HG03378 (cell line): ENCODE data around the gene QKI.
"Not testable (repeated sequence)": the region's sequence is repeated elsewhere in the genome, so short reads cannot be mapped to it uniquely, and the experiment has no call there.

Experiments used
- ATAC-seq: cut with Tn5 transposase; IDR thresholded peaks from one replicate; pipeline ENCODE4 v1.9.1; 2021; ENCODE audit warnings: mild to moderate bottlenecking, moderate library complexity; ENCODE audit not compliant: unreplicated experiment

Gene QKI

GRCh38 chr6:163413345-163414116, 987 bp upstream of the QKI start:
- ATAC-seq = peak; percentile 50

GRCh38 chr6:163414946-163415619, 565 bp downstream of the QKI start:
- ATAC-seq = no peak

DNA sequence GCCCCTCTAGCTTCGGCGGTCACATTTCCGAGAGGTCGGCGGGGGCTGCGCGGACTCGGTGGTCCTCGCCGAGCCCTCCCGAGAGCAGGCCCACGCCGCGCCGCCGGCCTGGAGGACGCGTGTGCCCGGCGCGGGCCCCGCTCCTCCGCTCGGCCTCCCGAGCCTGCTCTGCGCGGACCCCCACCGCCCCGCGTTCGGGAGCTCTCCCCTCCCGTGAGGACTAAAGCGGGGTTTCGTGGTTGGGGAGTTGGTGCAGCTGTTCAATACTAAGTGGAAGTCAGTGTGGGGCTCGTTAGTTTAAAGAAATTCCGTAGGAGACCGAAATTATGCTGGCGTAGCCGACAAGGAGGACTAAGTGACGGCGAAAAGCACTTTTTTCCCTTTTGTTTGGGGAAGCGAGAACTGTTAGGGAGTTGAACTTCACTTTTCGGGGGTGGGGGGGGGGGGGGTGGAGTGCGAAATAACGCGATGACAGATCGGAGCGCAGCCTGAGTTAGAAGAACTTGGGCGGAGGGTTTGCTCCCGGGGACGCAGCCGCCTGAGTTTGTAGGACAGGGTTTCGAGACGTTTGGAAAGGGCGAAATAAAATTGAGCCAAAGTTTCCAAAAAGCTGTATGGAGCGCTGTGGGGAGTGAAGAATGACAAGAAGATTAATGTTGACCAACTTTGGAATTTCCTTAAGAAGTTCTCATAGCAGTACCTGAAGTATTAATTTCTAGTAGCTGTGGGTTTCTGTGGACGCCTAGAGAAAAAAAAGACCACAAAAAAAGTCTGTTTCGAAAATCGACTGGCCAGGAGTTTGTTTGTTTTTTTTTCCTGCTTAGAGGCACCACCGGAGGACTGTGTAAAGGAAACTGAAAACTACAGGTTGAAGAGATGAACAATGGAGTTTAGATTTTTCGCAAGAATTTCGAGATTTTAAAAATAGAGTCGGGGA, 1.4 kb downstream of the QKI start:
- no peak for ATAC-seq

DNA sequence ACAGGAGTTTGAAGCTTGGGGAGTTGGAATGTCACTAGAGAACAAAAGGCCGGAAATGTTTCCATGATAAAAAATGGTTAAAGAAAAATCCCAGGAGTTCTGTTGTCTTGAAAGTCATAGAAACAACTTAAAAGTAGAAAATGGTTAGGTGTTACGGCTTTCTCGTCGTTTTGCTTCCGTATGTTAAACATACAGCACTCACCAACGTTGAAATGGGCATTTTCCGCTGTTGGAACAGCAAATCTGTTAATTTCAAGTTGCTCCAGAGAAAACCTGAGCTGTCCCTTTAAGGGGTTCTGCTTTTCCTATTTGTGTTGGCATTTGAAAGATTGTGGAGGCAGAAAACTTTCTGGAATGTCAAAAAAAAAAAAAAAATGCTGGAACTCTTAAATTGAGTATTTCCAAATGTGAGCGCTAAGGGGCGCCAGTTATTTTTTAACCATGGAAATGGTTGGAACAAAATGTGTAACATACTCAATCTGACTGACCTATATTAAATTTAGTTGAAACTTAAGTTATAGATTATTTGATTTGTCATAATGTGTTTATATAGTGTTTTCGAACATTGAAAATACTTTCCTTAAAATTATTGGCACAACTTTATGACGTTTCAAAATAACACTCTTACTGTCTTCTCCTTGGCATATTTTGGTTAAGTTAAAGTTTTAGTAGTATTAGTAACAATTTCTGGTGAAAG, 2.2 kb downstream of the QKI start:
- no peak for ATAC-seq

DNA sequence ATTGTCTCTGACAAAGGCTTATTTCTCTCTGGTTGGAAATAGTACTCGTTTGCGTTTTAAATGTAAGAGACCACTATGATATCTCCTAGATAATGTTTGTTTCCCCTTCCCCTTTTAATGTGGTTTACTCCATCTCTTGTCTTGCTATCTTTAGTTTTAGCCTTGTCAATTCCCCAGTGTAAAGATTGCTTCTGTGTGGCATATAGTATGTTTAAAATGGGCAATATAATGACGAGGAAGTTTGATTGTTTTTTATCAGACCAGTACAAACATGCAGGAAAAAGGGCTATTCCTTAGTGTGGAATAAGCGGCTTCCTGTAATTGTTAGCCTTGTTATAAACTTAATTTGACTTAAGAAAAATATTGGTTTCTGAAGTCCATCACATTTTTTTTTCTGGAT, 3.1 kb downstream of the QKI start:
- no peak for ATAC-seq

GRCh38 chr6:163418311-163419029, 4.0 kb downstream of the QKI start:
- no peak for ATAC-seq

DNA sequence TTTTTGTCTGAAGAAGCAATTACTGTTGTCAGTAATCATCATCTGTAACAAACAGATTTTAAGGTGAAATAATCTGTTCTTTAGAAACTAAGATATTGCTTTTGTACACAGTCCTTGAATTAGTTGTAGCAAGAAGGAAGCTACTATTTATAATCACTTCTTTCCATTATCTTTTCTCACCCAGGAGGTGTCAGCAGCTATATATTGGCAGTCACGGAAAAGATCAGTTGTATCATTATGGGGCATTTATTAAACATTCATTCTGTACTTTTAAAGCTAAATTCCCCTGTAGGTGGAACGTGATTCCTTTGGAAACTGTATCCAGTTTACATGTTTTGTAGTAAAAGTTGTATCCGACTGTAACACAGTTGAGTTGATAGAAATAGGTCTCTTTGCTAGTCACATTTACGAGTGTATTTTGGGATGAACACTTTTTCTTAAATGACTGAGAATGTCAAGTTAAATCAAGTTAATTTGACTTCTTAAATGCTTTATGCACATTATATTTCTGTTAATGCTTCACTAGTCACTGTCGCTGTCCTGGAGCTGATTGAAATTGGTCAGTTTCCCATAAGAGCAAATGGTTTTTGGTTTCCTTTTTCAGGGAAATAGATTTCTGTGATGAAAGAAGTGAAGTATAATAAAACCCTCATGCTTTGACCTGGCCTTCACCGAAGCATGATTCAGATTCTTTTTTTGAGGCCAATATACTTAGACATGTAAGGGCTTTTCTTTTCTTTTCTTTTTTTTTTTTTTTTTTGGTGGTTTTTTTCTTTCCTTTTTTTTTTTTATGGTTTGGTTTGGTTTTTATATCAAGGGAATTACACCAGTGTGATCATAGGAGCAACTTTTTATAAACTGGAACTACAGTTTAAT, 5.1 kb downstream of the QKI start:
- ATAC-seq = no peak

- no peak for ATAC-seq
Measured at GRCh38 chr6:163420289-163420614, 5.7 kb downstream of the QKI start.

DNA sequence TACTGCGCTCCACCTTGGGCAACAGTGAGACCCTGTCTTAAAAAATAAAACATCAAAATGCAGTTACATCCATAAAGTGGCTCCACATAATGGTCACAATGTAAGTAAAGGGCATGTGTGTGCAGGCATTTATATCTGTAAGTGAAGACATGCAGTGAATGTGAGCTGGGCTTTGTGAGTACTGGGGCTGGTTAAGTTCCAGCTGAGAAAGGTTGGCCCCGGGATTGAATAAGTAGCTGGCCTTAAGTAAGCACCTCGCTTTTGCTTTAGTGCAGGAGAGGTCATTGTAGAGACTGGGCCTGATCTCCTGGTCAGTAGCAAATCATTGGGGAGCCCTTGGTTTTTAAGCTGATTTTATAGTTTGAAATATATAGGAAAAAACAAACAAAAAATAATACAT, 8.0 kb downstream of the QKI start:
- ATAC-seq = no peak

GRCh38 chr6:163423696-163424095, 9.2 kb downstream of the QKI start:
- ATAC-seq = no peak

GRCh38 chr6:163427498-163428254, 13.2 kb downstream of the QKI start:
- ATAC-seq = no peak

DNA sequence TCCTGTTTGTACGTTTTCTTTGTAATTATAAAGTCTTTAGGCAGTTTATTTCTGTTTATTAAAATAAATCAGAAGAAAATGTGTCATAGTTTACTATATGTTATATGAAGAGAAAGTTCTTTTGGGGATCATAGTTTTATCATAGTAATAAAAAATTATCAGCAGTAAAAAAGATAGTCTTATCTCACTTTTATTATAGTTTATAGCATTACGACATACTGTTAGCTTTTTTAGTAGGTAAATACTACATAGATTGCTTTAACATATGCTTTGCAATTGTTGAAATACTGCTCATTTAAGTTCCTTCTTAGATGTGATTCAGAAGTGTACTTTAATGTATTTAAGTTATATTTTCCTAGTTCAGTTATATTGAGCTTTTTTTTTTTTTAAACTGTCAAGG, 13.9 kb downstream of the QKI start:
- ATAC-seq = no peak

DNA sequence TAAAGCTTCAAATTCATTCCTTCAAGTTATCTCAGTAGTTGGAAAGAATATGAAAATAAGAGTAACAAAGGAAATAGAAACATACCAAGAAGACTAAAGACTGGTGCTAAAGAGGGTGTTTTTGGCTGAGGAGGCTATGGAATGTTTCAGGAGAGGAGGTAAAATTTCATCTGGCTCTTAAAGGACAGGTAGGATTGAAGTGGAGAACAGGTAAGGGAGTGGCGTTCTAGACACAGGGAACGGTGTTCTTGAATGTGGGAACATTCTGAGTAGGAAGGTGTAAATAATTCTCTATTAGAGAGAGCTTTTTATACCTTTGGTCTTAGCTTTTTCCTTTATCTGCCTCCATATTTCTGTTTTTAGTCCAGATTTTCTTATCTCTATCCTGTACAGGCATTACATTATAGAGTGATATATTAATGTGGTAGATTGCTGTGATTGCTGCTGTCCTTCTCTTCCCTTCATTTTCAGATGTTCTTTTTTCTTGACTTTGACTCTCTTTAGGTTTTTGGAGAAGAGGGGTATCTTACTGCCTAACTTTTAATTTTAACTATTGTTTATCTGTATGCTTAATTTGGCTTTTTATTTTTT, 15.4 kb downstream of the QKI start:
- ATAC-seq = no peak

DNA sequence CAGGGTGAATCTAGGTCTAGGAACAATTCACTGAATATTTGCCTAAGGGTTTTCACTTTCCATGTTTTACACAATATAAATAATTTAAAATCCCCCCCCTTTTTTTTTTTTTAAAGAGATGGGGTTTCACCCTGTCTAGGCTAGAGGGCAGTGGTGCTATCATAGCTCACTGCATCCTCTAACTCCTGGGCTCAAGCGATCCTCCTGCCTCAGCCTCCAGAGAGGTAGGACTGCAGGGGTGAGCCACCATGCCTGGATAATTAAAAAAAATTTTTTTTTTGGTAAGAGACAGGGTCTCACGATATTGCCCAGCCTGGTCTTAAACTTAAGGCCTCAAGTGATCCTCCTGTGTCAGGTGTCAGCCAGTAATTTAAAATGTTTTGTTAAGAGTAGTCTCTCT, 17.8 kb downstream of the QKI start:
- ATAC-seq = no peak

- not testable (repeated sequence) for ATAC-seq
Measured at GRCh38 chr6:163433486-163433885, 19.0 kb downstream of the QKI start.

DNA sequence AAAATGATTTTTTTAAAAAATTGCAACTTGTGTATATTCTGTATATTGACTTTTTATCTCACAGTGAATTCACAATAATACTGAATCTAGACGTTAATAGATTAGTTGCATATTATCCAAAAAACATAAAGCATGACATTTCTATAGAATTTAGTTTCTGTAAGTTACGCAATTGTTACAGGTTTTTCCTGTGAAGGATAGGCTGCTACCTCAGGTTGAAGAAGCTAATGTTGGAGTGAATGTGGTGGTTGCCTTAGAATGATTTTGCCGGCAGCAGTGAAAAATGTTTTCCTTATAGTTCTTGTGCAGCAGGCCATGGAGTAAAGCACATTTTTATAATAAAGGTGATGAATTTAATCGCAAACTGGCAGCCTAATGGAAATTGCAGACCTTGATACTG, 20.5 kb downstream of the QKI start:
- no peak for ATAC-seq

- ATAC-seq = no peak
Measured at GRCh38 chr6:163436843-163437242, 22.3 kb downstream of the QKI start.

DNA sequence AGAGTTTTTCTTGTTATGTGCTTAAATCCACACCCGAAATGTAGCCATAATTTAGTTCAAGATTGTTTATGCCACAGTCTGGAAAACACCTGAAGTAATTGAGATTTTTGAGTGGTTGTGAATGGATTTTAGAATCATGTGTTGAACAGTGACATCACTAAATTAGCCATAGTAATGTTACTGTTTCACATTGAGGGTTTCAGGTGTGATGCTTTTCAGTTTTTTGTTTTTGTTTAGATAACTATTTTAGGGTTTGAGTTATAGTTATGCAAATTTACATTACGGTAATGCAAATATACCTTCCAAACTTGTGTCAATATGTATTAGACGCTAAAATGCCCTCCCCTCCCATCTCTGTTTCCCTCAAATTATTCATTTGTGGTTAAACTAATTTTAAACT, 22.9 kb downstream of the QKI start:
- ATAC-seq = peak; percentile 45
